Caco-2 (cell line): ENCODE data around the gene TRPM1. TPM values are rescaled to one million over a fixed set of nuclear protein-coding genes. Genes with fewer than 3 reads are reported as not detected.

ENCODE experiments used
- BruUV-seq: library from RNA; stranded (reverse); fragments of 400-500 nt; replicated peaks from 2 replicates; lab custom pipeline; 2021; lab: Mats Ljungman, UMichigan
- CTCF ChIA-PET: fragments of 300-600 bp; sonication (Branson Sonifier 250); formaldehyde crosslinking; loops from one replicate; lab custom pipeline; 2022; ENCODE audit warnings: antibody characterized with exemption; lab: Charles Lee
- POLR2A ChIA-PET: fragments of 300-600 bp; sonication (Branson Sonifier 250); formaldehyde crosslinking; loops from one replicate; lab custom pipeline; 2022; ENCODE audit warnings: antibody characterized with exemption; lab: Charles Lee
- DNase-seq, 2 experiments: peaks; one replicate each; pipeline versions ENCODE4 v3.0.0 to v3.0.0-alpha.2; 2020 to 2022
- H3K27me3 ChIP-seq: replicated peaks from 2 replicates; pipeline ENCODE4 v1.6.0; 2011; ENCODE audit warnings: low read length; ENCODE audit not compliant: control insufficient read depth, insufficient read depth
- H3K36me3 ChIP-seq: 2 replicates; pipeline ENCODE4 v1.5.1; 2011; ENCODE audit warnings: low read length; ENCODE audit not compliant: control insufficient read depth, insufficient read depth
- H3K4me1 ChIP-seq: fragments of 250-450 bp; sonication (Bioruptor Pico); 2 replicates; pipeline ENCODE4 v1.5.1; 2020; ENCODE audit warnings: mild to moderate bottlenecking
- H3K4me3 ChIP-seq: 2 replicates; pipeline ENCODE4 v1.5.1; 2011; ENCODE audit warnings: low read depth, mild to moderate bottlenecking, control low read depth, low read length
- H3K9me3 ChIP-seq: fragments of 250-450 bp; sonication (Bioruptor Pico); 2 replicates; pipeline ENCODE4 v1.5.1; 2020; ENCODE audit warnings: mild to moderate bottlenecking, moderate library complexity
- H3K27ac Mint-ChIP-seq: one replicate; pipeline ENCODE4 v1.8.0; 2022; ENCODE audit warnings: mixed read lengths; ENCODE audit not compliant: unreplicated experiment
- H3K27me3 Mint-ChIP-seq: one replicate; pipeline ENCODE4 v1.8.0; 2022; ENCODE audit warnings: mixed read lengths; ENCODE audit not compliant: insufficient read depth, unreplicated experiment
- H3K36me3 Mint-ChIP-seq: one replicate; pipeline ENCODE4 v1.8.0; 2022; ENCODE audit warnings: mild to moderate bottlenecking, mixed read lengths; ENCODE audit not compliant: insufficient read depth, unreplicated experiment
- H3K4me1 Mint-ChIP-seq: one replicate; pipeline ENCODE4 v1.8.0; 2022; ENCODE audit warnings: low read depth, mixed read lengths; ENCODE audit not compliant: unreplicated experiment
- H3K4me3 Mint-ChIP-seq: one replicate; pipeline ENCODE4 v1.8.0; 2022; ENCODE audit warnings: mild to moderate bottlenecking, moderate library complexity, mixed read lengths; ENCODE audit not compliant: unreplicated experiment
- H3K9me3 Mint-ChIP-seq: one replicate; pipeline ENCODE4 v1.8.0; 2022; ENCODE audit warnings: mixed read lengths; ENCODE audit not compliant: unreplicated experiment
- intact Hi-C: fragments of 100-400 bp; cut with micrococcal nuclease; formaldehyde crosslinking; loops from one replicate; pipeline ENCODE4 v1.10.0; 2022; ENCODE audit not compliant: unreplicated experiment
- total RNA-seq: library from RNA; stranded (reverse); gene quantifications from 2 replicates; pipeline ENCODE4 v1.2.3, GENCODE V29; 2022
- TF ChIP-seq, protein P1 (sequence below), 2 experiments: fragments of 200-600 bp in 1 of 2; IDR thresholded peaks; 1 replicate in 1 of 2; 2 replicates in 1 of 2; pipeline versions ENCODE4 v1.5.1 to v1.8.0; 2011 to 2022; ENCODE audit warnings: antibody characterized with exemption in 1 of 2, control low read depth in 1 of 2, inconsistent platforms in 1 of 2, low read depth in 1 of 2, low read length in 1 of 2, mild to moderate bottlenecking in 1 of 2, moderate library complexity in 1 of 2; ENCODE audit not compliant: insufficient read depth in 1 of 2, severe bottlenecking in 1 of 2, unreplicated experiment in 1 of 2

The TRPM1 gene
- total RNA-seq, 1 experiment from 2014 or later, result not detected

DNA sequence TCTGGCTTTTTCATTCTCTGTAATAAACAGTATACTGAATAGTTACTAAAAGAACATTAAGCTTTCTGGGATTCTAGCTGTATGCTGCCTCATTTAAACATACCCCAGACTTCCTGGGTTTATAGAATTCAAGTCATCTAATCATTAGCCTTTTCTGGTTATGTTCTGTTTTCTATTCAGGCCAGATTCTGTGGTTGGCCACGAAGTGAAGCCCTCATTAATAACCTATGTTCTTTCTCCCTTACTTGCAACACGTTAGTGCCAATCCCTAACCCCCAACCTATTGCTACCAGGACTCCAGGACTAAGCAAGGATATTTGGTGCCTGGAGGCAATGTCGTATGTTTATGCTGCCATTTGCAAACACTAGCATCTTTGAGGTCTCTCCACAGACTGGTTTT is 81.5 kb downstream of the TRPM1 start:
- H3K9me3 Mint-ChIP-seq, result no peaks in the 10 kb centered on the region
- CTCF ChIA-PET, result no interaction called here
- intact Hi-C loops, result no loop called here
- Histone ChIP-seq H3K4me1 (peaks cover 25% of the 10 kb centered on the region), H3K9me3 (no peaks in the 10 kb centered on the region), H3K36me3 (no peaks in the 10 kb centered on the region), H3K4me3 (no peak overlapping the region), H3K27me3 (no peaks in the 10 kb centered on the region)
- H3K27me3 Mint-ChIP-seq, result no peaks in the 10 kb centered on the region
- DNase-seq, result no peak
- peaks cover 43% of the 10 kb centered on the region for H3K4me1 Mint-ChIP-seq
- BruUV-seq, result no TSS peak
- no peak overlapping the region for H3K4me3 Mint-ChIP-seq
- POLR2A ChIA-PET, result no interaction called here
- peaks cover 17% of the 10 kb centered on the region for H3K36me3 Mint-ChIP-seq
- TF ChIP-seq, protein P1, sequence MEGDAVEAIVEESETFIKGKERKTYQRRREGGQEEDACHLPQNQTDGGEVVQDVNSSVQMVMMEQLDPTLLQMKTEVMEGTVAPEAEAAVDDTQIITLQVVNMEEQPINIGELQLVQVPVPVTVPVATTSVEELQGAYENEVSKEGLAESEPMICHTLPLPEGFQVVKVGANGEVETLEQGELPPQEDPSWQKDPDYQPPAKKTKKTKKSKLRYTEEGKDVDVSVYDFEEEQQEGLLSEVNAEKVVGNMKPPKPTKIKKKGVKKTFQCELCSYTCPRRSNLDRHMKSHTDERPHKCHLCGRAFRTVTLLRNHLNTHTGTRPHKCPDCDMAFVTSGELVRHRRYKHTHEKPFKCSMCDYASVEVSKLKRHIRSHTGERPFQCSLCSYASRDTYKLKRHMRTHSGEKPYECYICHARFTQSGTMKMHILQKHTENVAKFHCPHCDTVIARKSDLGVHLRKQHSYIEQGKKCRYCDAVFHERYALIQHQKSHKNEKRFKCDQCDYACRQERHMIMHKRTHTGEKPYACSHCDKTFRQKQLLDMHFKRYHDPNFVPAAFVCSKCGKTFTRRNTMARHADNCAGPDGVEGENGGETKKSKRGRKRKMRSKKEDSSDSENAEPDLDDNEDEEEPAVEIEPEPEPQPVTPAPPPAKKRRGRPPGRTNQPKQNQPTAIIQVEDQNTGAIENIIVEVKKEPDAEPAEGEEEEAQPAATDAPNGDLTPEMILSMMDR (IDR thresholded peaks at IDR 0.05; ENCODE audit: insufficient read depth in 1 of 2, low read depth in 1 of 2, low read length in 1 of 2, severe bottlenecking in 1 of 2, unreplicated experiment in 1 of 2), result no peak
- H3K27ac Mint-ChIP-seq, result no peak overlapping the region

DNA sequence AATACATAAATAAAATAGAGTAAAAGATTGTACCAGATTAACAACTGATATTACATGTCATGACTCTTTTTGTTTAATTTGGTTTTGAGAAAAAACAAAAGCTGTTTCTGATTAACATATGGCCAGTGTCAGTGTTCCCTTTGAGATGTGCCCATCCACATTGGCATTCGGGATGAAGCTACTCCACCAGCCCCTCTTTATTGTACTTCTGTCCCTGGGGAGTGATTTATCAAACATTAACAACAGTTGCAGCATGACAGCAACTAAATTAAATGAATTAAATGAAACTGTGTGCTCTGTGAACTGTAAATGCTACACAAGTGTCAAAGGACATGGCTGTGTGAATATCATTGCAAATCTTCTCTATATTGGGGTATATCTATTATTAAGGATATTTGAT is 84.2 kb downstream of the TRPM1 start:
- no peak for DNase-seq
- ChIA-PET POLR2A (no interaction called here), CTCF (no interaction called here)
- Histone ChIP-seq H3K4me1 (peaks cover 21% of the 10 kb centered on the region), H3K36me3 (no peaks in the 10 kb centered on the region), H3K9me3 (peaks cover 4% of the 10 kb centered on the region), H3K4me3 (no peak overlapping the region), H3K27me3 (no peaks in the 10 kb centered on the region)
- H3K4me1 Mint-ChIP-seq, result peaks cover 37% of the 10 kb centered on the region
- no TSS peak for BruUV-seq
- no peaks in the 10 kb centered on the region for H3K27me3 Mint-ChIP-seq
- TF ChIP-seq, protein P1 (IDR thresholded peaks at IDR 0.05; ENCODE audit: insufficient read depth in 1 of 2, low read depth in 1 of 2, low read length in 1 of 2, severe bottlenecking in 1 of 2, unreplicated experiment in 1 of 2), result no peak
- H3K27ac Mint-ChIP-seq, result no peak overlapping the region
- intact Hi-C loops, result no loop called here
- H3K9me3 Mint-ChIP-seq, result peaks cover 17% of the 10 kb centered on the region
- H3K36me3 Mint-ChIP-seq, result peaks cover 8% of the 10 kb centered on the region
- H3K4me3 Mint-ChIP-seq, result no peak overlapping the region

DNA sequence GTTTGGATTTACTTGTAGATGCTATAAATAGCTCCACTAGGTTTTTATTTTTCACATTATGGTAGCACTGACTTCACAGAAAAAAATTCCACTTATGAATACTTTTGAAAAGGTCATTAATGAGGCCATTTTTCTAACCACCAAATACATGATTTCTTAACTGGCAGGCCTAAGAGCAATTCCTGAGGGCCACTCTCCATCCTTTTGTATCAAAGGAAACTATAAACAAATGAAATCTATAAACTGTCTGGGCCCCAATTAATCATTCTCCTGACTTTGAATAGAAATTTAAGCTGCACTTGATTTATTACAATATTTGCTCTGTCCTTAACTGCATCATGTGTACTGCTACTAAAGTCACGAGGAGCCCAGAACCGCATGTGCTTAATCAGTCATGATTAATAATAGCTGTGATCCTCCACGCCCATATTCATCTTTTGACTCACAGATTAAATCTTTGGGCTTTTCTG is 85.0 kb downstream of the TRPM1 start:
- Mint-ChIP-seq H3K27ac (no peak overlapping the region), H3K9me3 (peaks cover 25% of the 10 kb centered on the region), H3K4me3 (no peak overlapping the region), H3K36me3 (peaks cover 8% of the 10 kb centered on the region), H3K4me1 (peaks cover 37% of the 10 kb centered on the region), H3K27me3 (no peaks in the 10 kb centered on the region)
- TF ChIP-seq, protein P1 (IDR thresholded peaks at IDR 0.05; ENCODE audit: insufficient read depth in 1 of 2, low read depth in 1 of 2, low read length in 1 of 2, severe bottlenecking in 1 of 2, unreplicated experiment in 1 of 2), result no peak
- Histone ChIP-seq H3K36me3 (no peaks in the 10 kb centered on the region), H3K4me1 (peaks cover 21% of the 10 kb centered on the region), H3K4me3 (no peak overlapping the region), H3K9me3 (peaks cover 10% of the 10 kb centered on the region), H3K27me3 (no peaks in the 10 kb centered on the region)
- no peak for DNase-seq
- ChIA-PET CTCF (no interaction called here), POLR2A (no interaction called here)
- intact Hi-C loops, result no loop called here
- BruUV-seq, result no TSS peak
